PC-3 (cell line): ENCODE results near the gene KHDRBS2. TPM values are rescaled to one million over a fixed set of nuclear protein-coding genes. Genes with fewer than 3 reads are reported as not detected.

Experiments used
- ATAC-seq: fragments of 200-7000 bp; cut with Tn5 transposase; 2 replicates; pipeline ENCODE4 v1.9.1; 2020; ENCODE audit warnings: mild to moderate bottlenecking, moderate library complexity
- BruUV-seq: library from RNA; stranded (reverse); fragments of 400-500 nt; replicated peaks from 2 replicates; lab custom pipeline; 2021; lab: Mats Ljungman, UMichigan
- CTCF ChIA-PET: fragments of 300-600 bp; sonication (Branson Sonifier 250); formaldehyde crosslinking; loops from one replicate; lab custom pipeline; 2022; ENCODE audit warnings: antibody characterized with exemption; lab: Charles Lee
- POLR2A ChIA-PET: fragments of 300-600 bp; sonication (Branson Sonifier 250); formaldehyde crosslinking; loops from one replicate; lab custom pipeline; 2022; ENCODE audit warnings: antibody characterized with exemption; ENCODE audit not compliant: unreplicated experiment; lab: Charles Lee
- DNase-seq: peaks from one replicate; pipeline ENCODE4 v3.0.0-alpha.2; 2015
- H2AFZ ChIP-seq: fragments of 300-600 bp; sonication (generic); 2 replicates; pipeline ENCODE4 v1.6.0; 2016; ENCODE audit warnings: antibody characterized with exemption, low read length
- H3F3A ChIP-seq: fragments of 300-600 bp; sonication (generic); one replicate; pipeline ENCODE4 v1.6.0; 2017; ENCODE audit warnings: antibody characterized with exemption, low read length, control low read depth, mild to moderate bottlenecking; ENCODE audit not compliant: unreplicated experiment
- H3K27ac ChIP-seq: fragments of 300-600 bp; sonication (generic); 2 replicates; pipeline ENCODE4 v1.5.1; 2016; ENCODE audit warnings: mild to moderate bottlenecking, low read length
- H3K27me3 ChIP-seq: fragments of 300-600 bp; sonication (generic); 2 replicates; pipeline ENCODE4 v1.6.1; 2016; ENCODE audit warnings: low read length, mixed read lengths
- H3K36me3 ChIP-seq: fragments of 300-600 bp; sonication (generic); 2 replicates; pipeline ENCODE4 v1.6.1; 2016; ENCODE audit warnings: low read depth, mixed run types, low read length, mixed read lengths
- H3K4me1 ChIP-seq: fragments of 300-600 bp; sonication (generic); 2 replicates; pipeline ENCODE4 v1.5.1; 2016; ENCODE audit warnings: low read length; ENCODE audit not compliant: insufficient read depth
- H3K4me2 ChIP-seq: fragments of 300-600 bp; sonication (generic); 2 replicates; pipeline ENCODE4 v1.6.0; 2016; ENCODE audit warnings: low read length
- H3K4me3 ChIP-seq: fragments of 300-600 bp; sonication (generic); 2 replicates; pipeline ENCODE4 v1.5.1; 2016; ENCODE audit warnings: mild to moderate bottlenecking, low read length, mixed read lengths
- H3K79me2 ChIP-seq: fragments of 300-600 bp; sonication (generic); 2 replicates; pipeline ENCODE4 v1.6.1; 2017; ENCODE audit warnings: low read length, mixed read lengths
- H3K9ac ChIP-seq: fragments of 300-600 bp; sonication (generic); 2 replicates; pipeline ENCODE4 v1.6.0; 2016; ENCODE audit warnings: mild to moderate bottlenecking, low read length
- H3K9me2 ChIP-seq: fragments of 300-600 bp; sonication (generic); replicated peaks from 2 replicates; pipeline ENCODE4 v1.6.1; 2016; ENCODE audit warnings: mixed run types, low read length, mixed read lengths
- H3K9me3 ChIP-seq: fragments of 300-600 bp; sonication (generic); 2 replicates; pipeline ENCODE4 v1.6.1; 2016; ENCODE audit warnings: low read length, mixed read lengths
- H4K20me1 ChIP-seq: fragments of 300-600 bp; sonication (generic); 2 replicates; pipeline ENCODE4 v1.6.1; 2016; ENCODE audit warnings: low read length, mixed read lengths
- CTCF ChIP-seq: fragments of 300-600 bp; sonication (generic); conservative IDR thresholded peaks from 2 replicates; pipeline ENCODE4 v1.5.1; 2017; ENCODE audit warnings: antibody characterized with exemption, low read depth, mild to moderate bottlenecking, low read length
- EZH2 ChIP-seq: fragments of 300-600 bp; sonication (generic); IDR thresholded peaks from one replicate; pipeline ENCODE4 v1.6.1; 2017; ENCODE audit warnings: antibody characterized with exemption, mild to moderate bottlenecking, low read length; ENCODE audit not compliant: unreplicated experiment
- EZH2phosphoT487 ChIP-seq: fragments of 300-600 bp; sonication (generic); IDR thresholded peaks from 2 replicates; pipeline ENCODE4 v1.6.1; 2018; ENCODE audit warnings: mild to moderate bottlenecking, antibody characterized with exemption, low read length, borderline replicate concordance
- intact Hi-C: fragments of 100-400 bp; cut with micrococcal nuclease; formaldehyde crosslinking; loops from 2 replicates; pipeline ENCODE4 v1.9.0; 2023
- total RNA-seq: library from RNA; depleted of rRNA; stranded (reverse); fragments of >200 nt; gene quantifications from 2 replicates; pipeline ENCODE4 v1.2.3, GENCODE V29; 2014

The KHDRBS2 gene
- total RNA-seq, 1 experiment from 2014 or later = not detected

GRCh38 chr6:61887423-61887822 lies 398.6 kb downstream of the KHDRBS2 start:
- no peak overlapping the region for H3K4me2 ChIP-seq
- POLR2A ChIA-PET = no interaction called here
- no peaks in the 10 kb centered on the region for H3K9me2 ChIP-seq
- no peaks in the 10 kb centered on the region for H3F3A ChIP-seq
- no peak overlapping the region for H2AFZ ChIP-seq
- H3K36me3 ChIP-seq = no peaks in the 10 kb centered on the region
- H3K9me3 ChIP-seq = no peaks in the 10 kb centered on the region
- BruUV-seq = no TSS peak
- DNase-seq (no peak), ATAC-seq (no peak)
- CTCF ChIA-PET = no interaction called here
- intact Hi-C loops = loop anchor here (5.0 kb wide), 1 partner anchor 265 kb away; no protein-coding TSS in a partner anchor
- no peaks in the 10 kb centered on the region for H3K27me3 ChIP-seq
- no peak overlapping the region for H3K4me3 ChIP-seq
- no peaks in the 10 kb centered on the region for H4K20me1 ChIP-seq
- H3K9ac ChIP-seq = no peak overlapping the region
- no peaks in the 10 kb centered on the region for H3K4me1 ChIP-seq
- no peak overlapping the region for H3K27ac ChIP-seq
- H3K79me2 ChIP-seq = no peaks in the 10 kb centered on the region
- no peak for TF ChIP-seq CTCF
- TF ChIP-seq EZH2 = no peak
- no peak for TF ChIP-seq EZH2phosphoT487

GRCh38 chr6:61886608-61887259 lies 399.3 kb downstream of the KHDRBS2 start:
- ATAC-seq = no peak
- no TSS peak for BruUV-seq
- Histone ChIP-seq H3K4me1 (no peaks in the 10 kb centered on the region), H3K79me2 (no peaks in the 10 kb centered on the region), H3K4me2 (no peak overlapping the region), H3K27me3 (no peaks in the 10 kb centered on the region), H3F3A (no peaks in the 10 kb centered on the region), H3K4me3 (no peak overlapping the region), H4K20me1 (no peaks in the 10 kb centered on the region), H2AFZ (no peak overlapping the region), H3K9me3 (no peaks in the 10 kb centered on the region), H3K36me3 (no peaks in the 10 kb centered on the region), H3K9ac (no peak overlapping the region), H3K27ac (no peak overlapping the region), H3K9me2 (no peaks in the 10 kb centered on the region)
- intact Hi-C loops = loop anchor here (5.0 kb wide), 1 partner anchor 266 kb away; no protein-coding TSS in a partner anchor
- ChIA-PET POLR2A (no interaction called here), CTCF (no interaction called here)
- DNase-seq = peak; percentile 17
- TF ChIP-seq EZH2phosphoT487 (no peak), CTCF (peak; percentile 45)

- CTCF ChIA-PET = no interaction called here
- Histone ChIP-seq H3K4me3 (no peak overlapping the region), H3K9me3 (no peaks in the 10 kb centered on the region), H3K79me2 (no peaks in the 10 kb centered on the region), H3K4me1 (no peaks in the 10 kb centered on the region), H2AFZ (no peak overlapping the region), H3K27ac (no peak overlapping the region), H3K36me3 (no peaks in the 10 kb centered on the region), H3K4me2 (no peak overlapping the region), H3K9me2 (no peaks in the 10 kb centered on the region), H4K20me1 (no peaks in the 10 kb centered on the region), H3K9ac (no peak overlapping the region), H3K27me3 (no peaks in the 10 kb centered on the region), H3F3A (no peaks in the 10 kb centered on the region)
- intact Hi-C loops = no loop called here
- DNase-seq (no peak), ATAC-seq (no peak)
- no TSS peak for BruUV-seq
- TF ChIP-seq EZH2 (no peak), CTCF (no peak), EZH2phosphoT487 (no peak)
- POLR2A ChIA-PET = no interaction called here
Observed at GRCh38 chr6:61869632-61870400, 416.2 kb downstream of the KHDRBS2 start.
